GM08714 (cell line): Measurements from ENCODE around the gene CMTM8.

Experiments
- H3K4me3 ChIP-seq: fragments of 200-500 bp; sonication (Bioruptor generic); 2 replicates; pipeline ENCODE4 v1.5.1; 2014; ENCODE audit warnings: mild to moderate bottlenecking, low read length, inconsistent platforms
- ZNF274 ChIP-seq: IDR thresholded peaks from 2 replicates; pipeline ENCODE4 v1.6.1; 2012; ENCODE audit warnings: mild to moderate bottlenecking, low read depth, low read length

CMTM8 gene

GRCh38 chr3:32340611-32341365 lies 102.3 kb downstream of the CMTM8 start:
- TF ChIP-seq ZNF274: no peak
- no peak overlapping the region for H3K4me3 ChIP-seq

DNA sequence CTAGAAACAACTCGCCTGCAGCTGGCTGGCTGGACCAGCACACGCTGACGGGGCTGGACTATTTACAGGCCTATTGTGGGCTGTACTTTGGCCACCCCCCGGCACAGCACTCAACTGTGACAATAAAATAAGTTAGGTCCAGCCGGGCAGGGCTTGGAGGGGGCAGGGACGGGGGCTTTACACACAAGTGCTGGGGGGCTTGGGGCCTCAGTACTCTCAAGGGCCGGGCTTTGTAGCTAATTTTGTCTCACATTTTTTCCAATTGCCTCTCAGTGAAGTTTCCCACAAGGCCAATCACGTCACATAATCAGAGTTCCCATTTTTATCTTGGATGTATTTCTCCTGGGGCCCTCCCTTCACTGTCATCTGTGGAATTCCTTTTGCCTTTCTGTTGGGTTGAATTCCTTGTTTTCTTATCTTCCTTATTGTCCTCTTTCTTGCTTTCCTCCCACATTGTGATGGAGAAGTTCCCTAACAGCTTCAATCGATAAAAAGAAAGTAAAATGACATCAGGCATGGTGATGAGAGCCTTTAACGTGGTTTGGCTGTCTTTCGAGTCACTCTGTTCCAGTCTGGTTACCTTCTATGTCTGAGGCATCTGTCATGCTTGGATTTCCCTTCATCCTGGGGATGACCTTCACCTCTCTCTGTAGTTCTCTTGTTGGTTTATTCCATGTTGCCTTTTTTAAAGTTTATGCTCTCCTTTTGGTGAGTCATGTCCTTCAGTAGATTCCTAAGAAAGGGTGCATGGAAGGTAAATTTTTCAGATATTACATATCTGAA lies 109.1 kb downstream of the CMTM8 start:
- TF ChIP-seq ZNF274: no peak
- no peak overlapping the region for H3K4me3 ChIP-seq

GRCh38 chr3:32349184-32349583 lies 110.7 kb downstream of the CMTM8 start:
- TF ChIP-seq ZNF274: no peak
- H3K4me3 ChIP-seq: no peak overlapping the region

GRCh38 chr3:32352563-32352962 lies 114.1 kb downstream of the CMTM8 start:
- no peak for TF ChIP-seq ZNF274
- H3K4me3 ChIP-seq: no peak overlapping the region

DNA sequence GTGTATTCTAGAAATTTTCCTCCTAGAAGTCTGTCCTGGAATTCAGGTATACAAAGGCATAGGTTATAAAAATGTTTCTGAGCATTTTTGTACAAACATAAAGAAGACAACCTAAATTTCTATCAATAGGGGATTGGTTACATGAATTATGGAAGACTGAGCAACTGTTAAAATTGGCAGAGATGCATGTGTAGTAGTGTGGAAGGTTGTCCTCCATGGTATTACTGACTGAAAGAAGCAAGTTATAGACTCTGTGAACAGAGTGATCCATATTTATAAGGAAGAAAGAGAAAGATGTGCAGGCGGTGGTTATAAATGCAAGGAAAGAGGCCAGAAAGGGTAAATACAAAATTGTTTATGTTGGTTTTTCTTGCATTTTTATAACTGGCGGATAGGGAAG lies 114.9 kb downstream of the CMTM8 start:
- no peak for TF ChIP-seq ZNF274
- no peak overlapping the region for H3K4me3 ChIP-seq

GRCh38 chr3:32354362-32354778 lies 115.9 kb downstream of the CMTM8 start:
- no peak for TF ChIP-seq ZNF274
- no peak overlapping the region for H3K4me3 ChIP-seq

- no peak for TF ChIP-seq ZNF274
Observed at GRCh38 chr3:32355751-32356291, 117.3 kb downstream of the CMTM8 start.

GRCh38 chr3:32359766-32360492 lies 121.4 kb downstream of the CMTM8 start:
- TF ChIP-seq ZNF274: no peak
- no peak overlapping the region for H3K4me3 ChIP-seq

More at GRCh38 chr3:32355751-32356291, 117.3 kb downstream of the CMTM8 start:
- H3K4me3 ChIP-seq: no peak overlapping the region

- TF ChIP-seq ZNF274: no peak
Observed at GRCh38 chr3:32360493-32360827, 122.0 kb downstream of the CMTM8 start.

GRCh38 chr3:32366638-32367397 lies 128.3 kb downstream of the CMTM8 start:
- no peak overlapping the region; the same call in 1 of the 2 replicates for H3K4me3 ChIP-seq
- TF ChIP-seq ZNF274: no peak

More at GRCh38 chr3:32360493-32360827, 122.0 kb downstream of the CMTM8 start:
- no peak overlapping the region for H3K4me3 ChIP-seq

GRCh38 chr3:32367442-32367841 lies 129.0 kb downstream of the CMTM8 start:
- no peak overlapping the region; the same call in 1 of the 2 replicates for H3K4me3 ChIP-seq
- no peak for TF ChIP-seq ZNF274

DNA sequence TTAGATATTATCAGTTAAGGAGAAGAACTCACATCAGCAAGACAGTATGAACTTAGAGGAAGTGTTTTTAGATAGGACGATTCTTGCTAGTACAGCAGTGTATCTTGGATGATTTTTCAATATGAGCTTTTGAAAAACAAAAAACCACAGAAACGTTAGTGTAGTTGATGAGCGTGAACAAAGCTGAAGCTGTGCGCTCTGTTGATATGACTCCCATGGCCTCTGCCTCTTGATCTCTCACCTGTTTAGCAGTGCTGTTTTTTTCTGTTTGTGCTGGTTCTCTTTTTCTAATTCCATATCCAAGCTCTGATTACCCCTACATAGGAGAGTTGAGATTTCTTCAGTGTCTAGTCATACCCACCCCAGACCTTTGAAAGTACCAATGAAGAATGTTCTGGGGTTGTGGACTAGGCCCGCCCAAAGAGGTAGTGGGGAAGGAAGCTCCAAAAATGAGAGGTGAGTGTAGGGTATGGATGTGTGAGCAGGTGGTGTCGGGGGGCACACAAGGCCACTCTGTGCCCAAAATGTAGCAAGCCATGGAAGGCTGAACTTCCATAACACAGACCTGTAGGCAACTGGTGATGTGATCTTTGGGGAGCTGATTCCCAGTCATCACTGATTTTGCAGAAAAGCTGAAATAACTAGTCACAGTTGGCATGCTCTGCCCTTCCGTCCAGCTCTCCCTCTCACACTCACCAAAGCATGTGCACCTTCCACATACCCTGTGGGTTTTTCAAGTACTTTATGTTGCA lies 133.2 kb downstream of the CMTM8 start:
- no peak for TF ChIP-seq ZNF274
- H3K4me3 ChIP-seq: no peak overlapping the region

DNA sequence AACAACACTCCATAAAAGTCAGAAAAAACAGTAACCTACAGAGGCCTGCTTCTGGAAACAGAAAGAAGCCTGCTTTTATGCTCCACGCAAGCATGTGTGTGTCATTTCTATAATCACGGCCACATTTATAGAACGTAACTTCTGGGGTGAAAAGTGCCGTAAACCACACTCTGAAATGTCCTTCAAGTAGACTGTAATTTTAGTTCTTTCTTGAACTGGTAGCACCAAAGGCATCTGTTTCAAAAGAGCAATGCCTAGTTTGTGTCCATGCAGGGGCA lies 133.7 kb downstream of the CMTM8 start:
- no peak overlapping the region for H3K4me3 ChIP-seq

More for the DNA sequence above, 133.7 kb downstream of the CMTM8 start:
- no peak for TF ChIP-seq ZNF274
